ENCODE measurements around the gene HS6ST1.

GRCh38 chr2:128341621-128342020 is 23.0 kb upstream of the HS6ST1 start:
- TF ChIP-seq, protein P1, sequence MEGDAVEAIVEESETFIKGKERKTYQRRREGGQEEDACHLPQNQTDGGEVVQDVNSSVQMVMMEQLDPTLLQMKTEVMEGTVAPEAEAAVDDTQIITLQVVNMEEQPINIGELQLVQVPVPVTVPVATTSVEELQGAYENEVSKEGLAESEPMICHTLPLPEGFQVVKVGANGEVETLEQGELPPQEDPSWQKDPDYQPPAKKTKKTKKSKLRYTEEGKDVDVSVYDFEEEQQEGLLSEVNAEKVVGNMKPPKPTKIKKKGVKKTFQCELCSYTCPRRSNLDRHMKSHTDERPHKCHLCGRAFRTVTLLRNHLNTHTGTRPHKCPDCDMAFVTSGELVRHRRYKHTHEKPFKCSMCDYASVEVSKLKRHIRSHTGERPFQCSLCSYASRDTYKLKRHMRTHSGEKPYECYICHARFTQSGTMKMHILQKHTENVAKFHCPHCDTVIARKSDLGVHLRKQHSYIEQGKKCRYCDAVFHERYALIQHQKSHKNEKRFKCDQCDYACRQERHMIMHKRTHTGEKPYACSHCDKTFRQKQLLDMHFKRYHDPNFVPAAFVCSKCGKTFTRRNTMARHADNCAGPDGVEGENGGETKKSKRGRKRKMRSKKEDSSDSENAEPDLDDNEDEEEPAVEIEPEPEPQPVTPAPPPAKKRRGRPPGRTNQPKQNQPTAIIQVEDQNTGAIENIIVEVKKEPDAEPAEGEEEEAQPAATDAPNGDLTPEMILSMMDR (IDR thresholded peaks at IDR 0.05; ENCODE audit: low read length) = no peak
- TF ChIP-seq EZH2 (IDR thresholded peaks at IDR 0.05; ENCODE audit: borderline replicate concordance, low read length) = no peak

Data from OCI-LY1 (cell line).